ENCODE measurements around the gene OR1D2. TPM values are rescaled to one million over a fixed set of nuclear protein-coding genes. Genes with fewer than 3 reads are reported as not detected.
"Not testable (repeated sequence)": the region's sequence is repeated elsewhere in the genome, so short reads cannot be mapped to it uniquely, and the experiment has no call there.

The OR1D2 gene
- total and polyA plus RNA-seq, 2 of the 4 experiments (the other 2 are of a cell fraction): not detected

DNA sequence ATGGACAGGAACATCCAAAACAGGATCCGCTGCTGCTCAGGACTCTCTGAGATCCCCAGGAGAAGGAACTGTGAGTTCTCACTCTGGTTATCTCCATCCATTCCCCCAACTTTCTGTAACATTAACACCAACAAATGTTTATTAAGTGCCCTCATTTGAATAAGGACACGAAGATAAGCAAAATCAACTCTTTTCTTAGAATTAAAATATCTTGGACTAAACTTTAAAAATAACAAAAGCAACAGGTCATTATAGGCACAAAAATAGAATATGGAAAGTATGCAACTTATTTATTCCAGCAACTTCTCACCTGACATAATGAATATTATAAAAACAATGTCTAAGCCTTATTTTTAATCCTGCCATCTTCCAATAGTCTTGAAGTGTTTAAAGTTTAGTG, 40.7 kb downstream of the OR1D2 start, which contains the start of gene OR1D5:
TSS of gene OR1D5 (minus strand) at position 101 of the 400 bp plus-strand sequence. CDS start at position 101, 0 bp downstream.
- H2BK20ac ChIP-seq (ENCODE audit: low read depth, low read length); H3K4me3 ChIP-seq (ENCODE audit: insufficient read depth, low read depth, low read length); H3K4ac ChIP-seq (ENCODE audit: low read depth, low read length); CTCF ChIA-PET; POLR2A ChIA-PET (ENCODE audit: unreplicated experiment); H4K8ac ChIP-seq (ENCODE audit: low read depth in 2 of 2, low read length in 2 of 2); H4K20me1 ChIP-seq (ENCODE audit: insufficient read depth, low read length); H3K56ac ChIP-seq (ENCODE audit: extremely low read depth, insufficient read depth, low read length); H3K4me1 ChIP-seq (ENCODE audit: control insufficient read depth, insufficient read depth, low read length); H4K91ac ChIP-seq (ENCODE audit: insufficient read depth, low read depth, low read length); H3K9me3 ChIP-seq (ENCODE audit: control insufficient read depth, insufficient read depth, low read length); H2AFZ ChIP-seq (replicated peaks; ENCODE audit: low read length, poor library complexity); H3K79me1 ChIP-seq (ENCODE audit: low read depth in 1 of 2, low read length in 2 of 2); H3K23ac ChIP-seq (ENCODE audit: low read depth, low read length); H3K27me3 ChIP-seq (ENCODE audit: control insufficient read depth, insufficient read depth, low read length); H3K14ac ChIP-seq (replicated peaks; ENCODE audit: low read depth, low read length); H3K18ac ChIP-seq (ENCODE audit: low read depth, low read length); H2BK15ac ChIP-seq (ENCODE audit: low read depth, low read length); BruUV-seq (replicated peaks); ATAC-seq (ENCODE audit: low read depth); H3K9ac ChIP-seq (ENCODE audit: low read depth, low read length); H2AK9ac ChIP-seq (replicated peaks; ENCODE audit: low read depth, low read length, poor library complexity); in situ Hi-C loops (cut with MboI; ENCODE audit: low sequenced_read_pairs); H3K27ac ChIP-seq (ENCODE audit: insufficient read depth, low read length); dilution Hi-C loops (cut with HindIII; ENCODE audit: low sequenced_read_pairs, unreplicated experiment); H3K4me2 ChIP-seq (ENCODE audit: low read depth, low read length); H2BK5ac ChIP-seq (ENCODE audit: low read depth, low read length, poor library complexity, severe bottlenecking); H3K9me1 ChIP-seq (ENCODE audit: insufficient read depth, low read length); DNase-seq; H4K5ac ChIP-seq (ENCODE audit: low read depth, low read length); H2AK5ac ChIP-seq (ENCODE audit: low read depth, low read length); intact Hi-C loops (cut with micrococcal nuclease); H3K36me3 ChIP-seq (ENCODE audit: control insufficient read depth, insufficient read depth, low read length); H2BK120ac ChIP-seq (ENCODE audit: low read depth, low read length): not testable (repeated sequence)
- no CpG with 5 or more reads among the region's 2 CpGs for WGBS, 2 experiments (ENCODE audit: extremely low coverage in 2 of 2, insufficient read length in 1 of 2)

DNA sequence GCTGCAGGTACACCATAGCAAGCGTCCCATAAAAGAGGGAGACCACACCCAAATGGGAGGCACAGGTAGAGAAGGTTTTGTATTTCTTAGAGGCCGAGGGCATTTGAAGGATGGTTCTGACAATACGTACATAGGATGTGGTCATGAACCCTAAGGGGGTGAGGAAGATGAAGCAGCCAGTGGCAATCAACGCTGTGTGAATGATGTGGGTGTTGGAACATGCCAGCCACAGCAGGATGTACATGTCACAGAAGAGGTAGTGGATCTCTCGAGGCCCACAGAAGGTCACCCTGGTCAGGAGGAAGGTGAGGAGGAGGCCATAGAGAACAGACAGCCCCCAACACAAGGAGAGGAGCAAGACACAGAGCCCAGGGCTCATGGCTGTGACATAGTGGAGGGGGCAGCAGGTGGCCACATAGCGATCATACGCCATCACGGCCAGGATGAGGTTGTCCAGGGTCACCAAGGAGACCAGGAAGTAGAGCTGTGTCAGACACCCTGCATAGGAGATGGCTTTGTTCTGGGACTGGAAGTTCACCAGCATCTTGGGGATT, 41.3 kb downstream of the OR1D2 start:
- H4K91ac ChIP-seq (ENCODE audit: insufficient read depth, low read depth, low read length); H3K36me3 ChIP-seq (ENCODE audit: control insufficient read depth, insufficient read depth, low read length); H2AK9ac ChIP-seq (replicated peaks; ENCODE audit: low read depth, low read length, poor library complexity); ATAC-seq (ENCODE audit: low read depth); in situ Hi-C loops (cut with MboI; ENCODE audit: low sequenced_read_pairs); H4K20me1 ChIP-seq (ENCODE audit: insufficient read depth, low read length); H2AFZ ChIP-seq (replicated peaks; ENCODE audit: low read length, poor library complexity); BruUV-seq (replicated peaks); H3K27me3 ChIP-seq (ENCODE audit: control insufficient read depth, insufficient read depth, low read length); H3K4ac ChIP-seq (ENCODE audit: low read depth, low read length); POLR2A ChIA-PET (ENCODE audit: unreplicated experiment); DNase-seq; H2BK20ac ChIP-seq (ENCODE audit: low read depth, low read length); CTCF ChIA-PET; H2BK120ac ChIP-seq (ENCODE audit: low read depth, low read length); H3K4me2 ChIP-seq (ENCODE audit: low read depth, low read length); H3K56ac ChIP-seq (ENCODE audit: extremely low read depth, insufficient read depth, low read length); intact Hi-C loops (cut with micrococcal nuclease); H3K9me1 ChIP-seq (ENCODE audit: insufficient read depth, low read length); H2AK5ac ChIP-seq (ENCODE audit: low read depth, low read length); H3K4me3 ChIP-seq (ENCODE audit: insufficient read depth, low read depth, low read length); dilution Hi-C loops (cut with HindIII; ENCODE audit: low sequenced_read_pairs, unreplicated experiment); H4K5ac ChIP-seq (ENCODE audit: low read depth, low read length); H3K14ac ChIP-seq (replicated peaks; ENCODE audit: low read depth, low read length); H3K9me3 ChIP-seq (ENCODE audit: control insufficient read depth, insufficient read depth, low read length); H4K8ac ChIP-seq (ENCODE audit: low read depth in 2 of 2, low read length in 2 of 2); H3K79me1 ChIP-seq (ENCODE audit: low read depth in 1 of 2, low read length in 2 of 2); H2BK15ac ChIP-seq (ENCODE audit: low read depth, low read length); H3K18ac ChIP-seq (ENCODE audit: low read depth, low read length); H3K23ac ChIP-seq (ENCODE audit: low read depth, low read length); H3K4me1 ChIP-seq (ENCODE audit: control insufficient read depth, insufficient read depth, low read length); H3K9ac ChIP-seq (ENCODE audit: low read depth, low read length); H2BK5ac ChIP-seq (ENCODE audit: low read depth, low read length, poor library complexity, severe bottlenecking); H3K27ac ChIP-seq (ENCODE audit: insufficient read depth, low read length): not testable (repeated sequence)
- no CpG with 5 or more reads among the region's 8 CpGs for WGBS, 2 experiments (ENCODE audit: extremely low coverage in 2 of 2, insufficient read length in 1 of 2)

Measured in IMR-90 (cell line).